Mucosa of gallbladder (tissue), 1 donor: ENCODE data around the gene MMP24. TPM values are rescaled to one million over a fixed set of nuclear protein-coding genes. Genes with fewer than 3 reads are reported as not detected.
A peak's percentile ranks its signal among the peaks of the same experiment; 100 is the strongest.
"Not testable (repeated sequence)": the region's sequence is repeated elsewhere in the genome, so short reads cannot be mapped to it uniquely, and the experiment has no call there.

Experiments used
- DNase-seq: peaks from one replicate; pipeline ENCODE4 v3.0.0-alpha.2; 2020; ENCODE audit warnings: low spot score
- total RNA-seq: library from RNA; stranded (reverse); gene quantifications from one replicate; pipeline ENCODE4 v1.2.1, GENCODE V29; 2021
- donor health status: DM: no; HTN: no; CAD: no.

The MMP24 gene
- total RNA-seq, result 1.6 TPM

DNA sequence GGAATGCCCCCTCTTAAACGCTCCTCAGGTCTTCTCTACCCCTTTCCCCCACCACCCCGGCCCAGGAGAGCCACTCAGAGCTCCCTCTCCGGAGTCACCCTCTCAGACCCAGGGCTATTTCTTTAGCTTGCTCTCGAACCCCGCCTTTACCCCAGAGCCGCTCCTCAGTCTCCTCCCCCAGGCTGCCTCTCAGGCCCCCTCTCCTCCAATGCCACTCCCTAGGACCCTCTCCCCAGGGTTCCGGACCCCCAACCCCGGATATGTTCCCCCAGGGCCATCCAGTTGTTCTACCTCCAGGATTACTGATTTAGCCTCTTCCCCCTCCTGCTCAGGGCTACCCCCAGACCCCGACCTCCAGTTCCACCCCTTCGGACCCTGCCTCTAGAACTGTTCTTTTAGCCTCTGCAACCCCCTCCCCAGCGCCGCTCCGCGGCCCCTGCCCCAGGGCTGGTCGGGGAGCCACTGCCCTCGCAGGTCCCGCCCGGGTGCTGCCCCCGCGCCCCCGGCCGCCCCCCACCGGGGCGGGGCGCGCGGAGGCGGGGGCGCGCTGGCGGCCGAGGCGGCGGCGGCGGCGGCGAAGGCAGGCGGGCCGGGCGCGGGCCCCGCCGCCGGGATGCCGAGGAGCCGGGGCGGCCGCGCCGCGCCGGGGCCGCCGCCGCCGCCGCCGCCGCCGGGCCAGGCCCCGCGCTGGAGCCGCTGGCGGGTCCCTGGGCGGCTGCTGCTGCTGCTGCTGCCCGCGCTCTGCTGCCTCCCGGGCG, at the start of gene MMP24:
Gene MMP24, plus strand, starts transcription at position 565 of the 758 bp plus-strand sequence. Its CDS starts 49 bp downstream, at position 614.
- DNase-seq, result no peak

DNA sequence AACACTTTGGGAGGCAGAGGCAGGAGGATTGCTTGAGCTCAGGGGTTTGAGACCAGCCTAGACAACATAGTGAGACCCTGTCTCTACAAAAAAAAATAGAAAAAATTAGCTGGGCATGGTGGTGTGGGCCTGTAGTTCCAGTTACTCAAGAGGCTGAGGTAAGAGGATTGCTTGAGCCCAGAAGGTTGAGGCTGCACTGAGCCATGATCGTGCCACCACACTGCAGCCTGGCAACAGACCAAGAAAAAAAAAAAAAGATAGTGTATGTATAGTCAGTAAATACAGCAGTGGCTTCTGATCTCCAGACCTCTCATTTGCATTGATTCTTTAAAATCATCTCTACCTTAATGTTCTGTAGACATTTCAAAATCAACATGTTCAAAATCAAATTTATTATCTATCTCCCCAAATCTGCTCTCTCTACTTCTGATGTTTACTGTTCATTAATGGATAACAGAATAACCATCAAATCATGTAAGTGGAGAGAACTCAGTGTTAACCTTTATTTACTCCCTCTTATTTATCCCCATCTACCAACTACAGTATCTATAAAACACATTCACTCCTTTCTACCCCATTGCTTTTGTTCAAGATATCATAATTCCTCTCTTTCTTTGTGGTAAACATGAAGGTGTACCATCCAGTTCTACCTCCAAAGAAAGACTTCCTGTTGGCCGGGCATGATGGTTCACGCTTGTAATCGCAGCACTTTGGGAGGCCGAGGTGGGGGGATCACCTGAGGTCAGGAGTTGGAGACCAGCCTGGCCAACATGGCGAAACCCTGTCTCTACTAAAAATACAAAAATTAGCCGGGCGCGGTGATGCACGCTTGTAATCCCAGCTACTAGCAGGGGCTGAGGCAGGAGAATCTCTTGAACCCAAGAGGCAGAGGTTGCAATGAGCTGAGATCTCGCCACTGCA, 46.9 kb upstream of the MMP24 start:
- DNase-seq, result no peak

DNA sequence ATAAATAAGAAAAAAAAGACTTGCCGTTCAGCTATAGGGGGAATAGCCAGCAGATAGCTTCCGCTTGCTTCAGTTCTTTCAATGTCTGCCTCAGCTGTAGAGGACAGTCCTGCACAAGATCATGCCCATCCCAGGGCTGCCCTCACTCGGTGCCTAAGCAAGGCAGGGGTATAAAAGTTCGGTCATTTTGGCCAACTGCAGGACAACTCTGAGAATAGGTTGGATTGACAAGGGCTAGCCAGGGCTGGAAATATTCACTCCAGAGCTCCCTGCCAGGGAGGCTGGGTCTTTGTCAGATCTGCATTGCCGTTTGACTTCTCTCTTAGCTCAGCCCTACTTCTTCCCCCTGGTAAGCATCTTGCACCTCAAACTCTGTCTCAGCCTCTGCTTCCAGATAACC, 46.2 kb upstream of the MMP24 start:
- DNase-seq, result no peak

- DNase-seq, result no peak
Observed at GRCh38 chr20:35181731-35182130, 44.8 kb upstream of the MMP24 start.

DNA sequence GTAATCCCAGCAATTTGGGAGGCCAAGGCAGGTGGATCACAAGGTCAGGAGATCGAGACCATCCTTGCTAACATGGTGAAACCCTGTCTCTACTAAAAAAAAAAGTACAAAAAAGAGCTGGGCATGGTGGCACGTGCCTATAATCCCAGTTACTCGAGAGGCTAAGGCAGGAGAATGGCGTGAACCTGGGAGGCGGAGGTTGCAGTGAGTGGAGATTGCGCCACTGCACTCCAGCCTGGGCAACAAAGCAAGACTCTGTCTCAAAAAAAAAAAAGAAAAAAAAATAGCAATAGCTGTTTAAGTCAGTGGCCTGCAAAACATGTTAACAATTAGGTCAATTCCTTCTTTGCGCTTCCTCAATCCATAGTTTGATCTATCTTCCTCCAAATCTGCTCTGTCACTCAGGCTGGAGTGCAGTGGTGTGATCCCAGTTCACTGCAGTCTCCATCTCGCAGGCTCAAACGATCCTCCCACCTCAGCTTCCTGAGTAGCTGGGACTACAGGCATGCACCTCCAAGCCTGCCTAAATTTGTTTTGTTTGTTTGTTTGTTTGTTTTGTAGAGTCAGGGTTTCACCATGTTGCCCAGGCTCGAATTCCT, 39.7 kb upstream of the MMP24 start:
- DNase-seq, result not testable (repeated sequence)

DNA sequence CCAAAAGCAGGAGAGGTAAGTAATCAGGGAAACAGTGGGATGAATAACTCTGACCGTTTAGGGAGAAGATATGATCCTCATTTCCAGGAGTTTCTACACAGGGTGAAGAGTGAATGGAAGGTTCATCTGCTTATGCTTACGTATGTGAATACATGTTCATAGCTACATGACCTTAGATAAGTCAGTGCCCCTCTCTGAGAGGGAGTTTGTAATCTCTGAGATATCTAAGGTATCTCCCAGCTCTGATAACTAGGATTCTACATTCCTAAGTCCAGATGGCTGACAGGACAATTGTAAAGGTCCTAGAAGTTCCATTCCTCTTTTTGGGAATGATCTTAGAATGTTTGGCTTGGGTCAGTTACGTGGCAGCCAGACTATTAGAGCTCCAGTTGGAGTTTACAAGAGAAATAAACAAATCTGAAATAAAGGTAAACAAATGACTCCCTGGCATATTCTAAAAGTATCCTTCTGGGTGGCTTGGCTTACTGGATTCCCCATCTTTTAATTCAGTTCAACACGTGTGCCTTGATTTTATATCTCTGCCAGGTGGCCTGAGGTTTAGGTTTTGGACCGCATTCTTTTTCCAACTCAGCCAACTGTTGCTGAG, 38.8 kb upstream of the MMP24 start:
- DNase-seq, result no peak

DNA sequence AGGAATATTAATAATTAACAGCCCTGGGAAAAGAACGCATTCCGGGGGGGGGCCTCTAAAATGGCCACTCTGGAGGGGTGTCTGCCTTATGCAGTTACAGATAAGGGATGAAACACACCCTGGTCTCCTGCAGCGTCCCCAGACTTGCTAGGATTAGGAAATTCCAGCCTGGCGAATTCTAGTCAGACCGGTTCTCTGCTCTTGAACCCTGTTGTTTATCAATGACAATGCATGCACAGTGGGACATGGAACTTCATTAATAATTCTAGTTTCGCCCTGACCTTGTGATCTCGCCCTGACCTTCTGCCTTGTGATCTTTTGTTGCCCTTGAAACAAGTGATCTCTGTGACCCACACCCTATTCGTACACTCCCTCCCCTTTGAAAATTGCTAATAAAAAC, 37.3 kb upstream of the MMP24 start:
- DNase-seq, result peak; percentile 65

DNA sequence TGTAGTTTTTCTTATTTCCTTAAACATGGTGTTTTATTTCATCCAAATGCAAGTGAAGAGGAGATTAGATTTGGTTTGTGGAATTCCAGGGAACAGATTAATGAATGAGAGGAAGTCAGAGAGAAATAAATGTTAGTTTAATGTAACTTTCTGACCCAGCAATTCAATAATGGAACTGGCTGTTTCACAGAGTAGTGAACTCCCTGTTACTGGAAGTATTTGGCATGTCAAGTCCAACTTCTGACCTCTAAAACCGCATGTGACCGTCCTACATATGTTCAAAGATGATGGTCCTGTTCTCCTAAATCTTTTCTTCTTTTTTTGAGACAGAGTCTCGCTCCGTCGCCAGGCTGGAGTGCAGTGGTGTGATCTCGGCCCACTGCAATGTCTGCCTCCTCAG, 35.9 kb upstream of the MMP24 start:
- DNase-seq, result no peak

- DNase-seq, result no peak
Observed at GRCh38 chr20:35191419-35192117, 34.9 kb upstream of the MMP24 start.

GRCh38 chr20:35192118-35192872, 34.2 kb upstream of the MMP24 start:
- DNase-seq, result no peak

- not testable (repeated sequence) for DNase-seq
Observed at GRCh38 chr20:35193031-35193791, 33.3 kb upstream of the MMP24 start.

DNA sequence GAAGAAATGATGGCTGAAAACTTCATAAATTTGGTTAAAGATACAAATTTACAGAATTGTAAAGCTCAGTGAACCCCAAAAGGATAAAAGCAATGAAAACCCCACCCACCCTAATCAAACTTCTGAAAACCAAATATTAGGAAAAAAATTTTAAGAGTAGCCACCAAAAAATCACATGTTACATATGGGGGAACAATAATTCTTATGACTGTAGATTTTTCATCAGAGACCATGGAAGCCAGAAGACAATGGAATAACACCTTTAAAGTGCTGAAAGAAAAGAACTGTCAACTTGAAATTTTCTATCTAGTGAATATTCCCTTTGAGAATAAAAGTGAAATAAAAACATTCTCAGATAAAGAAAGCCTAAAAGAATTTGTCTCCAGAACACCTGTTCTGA, 30.2 kb upstream of the MMP24 start:
- no peak for DNase-seq

DNA sequence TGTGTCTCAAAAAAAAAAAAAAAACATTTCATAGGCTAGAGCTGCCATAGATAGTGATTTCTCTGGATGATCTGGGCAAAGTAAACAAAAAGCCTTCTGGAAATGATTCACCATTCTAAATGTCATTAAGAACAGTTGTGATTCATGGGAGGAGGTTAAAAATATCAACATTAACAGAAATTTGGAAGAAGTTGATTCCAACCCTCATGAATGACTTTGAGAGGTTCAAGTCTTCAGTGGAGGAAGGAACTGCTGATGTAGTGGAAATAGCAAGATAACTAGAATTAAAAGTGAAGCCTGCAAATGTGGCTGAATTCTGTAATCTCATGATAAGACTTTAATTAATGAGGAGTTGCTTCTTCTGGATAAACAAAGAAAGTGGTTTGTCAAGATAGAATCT, 26.8 kb upstream of the MMP24 start:
- no peak for DNase-seq

- no peak for DNase-seq
Observed at GRCh38 chr20:35200267-35200666, 26.2 kb upstream of the MMP24 start.

DNA sequence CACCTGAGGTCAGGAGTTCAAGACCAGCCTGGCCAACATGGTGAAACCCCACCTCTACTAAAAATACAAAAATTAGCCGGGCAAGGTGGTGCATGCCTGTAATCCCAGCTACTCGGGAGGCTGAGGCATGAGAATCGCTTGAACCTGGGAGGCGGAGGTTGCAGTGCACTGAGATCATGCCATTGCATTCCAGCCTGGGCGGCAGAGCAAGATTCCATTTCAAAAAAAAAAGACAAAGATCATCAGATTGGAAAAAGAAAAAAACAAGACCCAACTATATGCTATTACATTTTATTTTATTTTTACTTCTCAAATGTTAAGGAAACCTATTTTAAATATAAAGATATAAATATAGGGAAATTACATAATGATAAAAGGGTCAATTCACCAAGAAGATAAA, 25.0 kb upstream of the MMP24 start:
- not testable (repeated sequence) for DNase-seq

DNA sequence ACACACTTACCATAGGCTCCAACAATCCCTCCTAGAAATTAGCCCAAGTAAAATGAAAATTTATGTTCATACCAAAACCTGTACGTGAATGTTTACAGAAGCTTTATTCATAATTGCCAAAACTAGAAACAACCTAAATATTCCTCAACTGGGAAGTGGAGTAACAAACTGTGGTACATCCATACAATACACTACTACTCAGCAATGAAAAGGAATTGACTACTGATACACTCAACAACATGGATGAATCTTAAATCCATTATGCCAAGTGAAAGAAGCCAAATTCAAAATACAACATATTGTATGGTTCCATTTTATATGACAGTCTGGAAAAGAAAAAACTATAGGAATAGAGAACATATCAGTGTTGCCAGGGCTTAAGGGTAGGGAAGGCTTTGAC, 19.7 kb upstream of the MMP24 start:
- no peak for DNase-seq

GRCh38 chr20:35207950-35208611, 18.4 kb upstream of the MMP24 start:
- peak; percentile 88 for DNase-seq

DNA sequence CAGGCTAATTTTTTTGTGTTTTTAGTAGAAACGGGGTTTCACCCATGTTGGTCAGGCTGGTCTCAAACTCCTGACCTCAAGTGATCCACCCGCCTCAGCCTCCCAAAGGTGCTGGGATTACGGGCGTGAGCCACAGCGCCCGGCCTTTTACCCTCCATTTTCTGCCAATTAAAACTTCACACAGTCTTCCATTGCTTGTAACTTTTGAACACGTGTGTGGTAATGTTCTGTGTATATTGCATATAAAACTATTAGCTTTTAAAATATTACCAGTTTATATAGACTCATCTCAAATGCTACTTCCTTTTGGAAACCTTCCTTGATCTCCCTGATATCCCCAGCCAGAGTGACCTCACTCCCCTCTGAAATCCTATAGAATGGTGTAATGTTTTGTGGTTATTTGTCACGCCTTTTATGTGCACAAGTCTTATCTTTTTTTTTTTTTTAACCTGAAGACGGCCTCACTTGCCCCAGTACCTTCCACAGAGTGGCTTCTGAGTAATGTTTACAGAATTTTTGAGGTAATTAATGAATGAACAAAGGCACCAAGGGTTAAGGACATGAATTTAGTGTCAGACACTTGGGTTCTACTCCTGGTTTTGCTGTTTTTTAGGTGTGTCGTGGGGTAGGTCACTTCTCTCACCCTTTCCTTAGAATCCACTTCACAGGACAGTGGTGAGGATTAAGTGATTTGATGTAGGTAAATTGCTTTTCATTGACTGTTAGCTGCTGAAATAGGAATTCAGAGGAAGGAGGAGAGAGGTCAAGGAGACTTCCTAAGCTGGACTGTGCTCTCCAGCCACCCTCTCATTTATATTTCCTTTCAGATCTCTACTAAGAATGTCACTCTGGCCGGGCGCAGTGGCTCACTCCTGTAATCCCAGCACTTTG, 11.2 kb upstream of the MMP24 start:
- DNase-seq, result no peak
